NOMO-1 treated with dmso at 0.1 percent for 144 hours (cell line): ENCODE results near the gene SLC9A4.
A peak's percentile ranks its signal among the peaks of the same experiment; 100 is the strongest.

Experiments
- DNase-seq: peaks from one replicate; lab custom pipeline; 2025; ENCODE audit not compliant: unreplicated experiment; lab: John Stamatoyannopoulos, UW

The SLC9A4 gene

GRCh38 chr2:102473020-102473419 is at the start of gene SLC9A4:
SLC9A4 (plus strand) TSS chr2:102473226; CDS start chr2:102473760, 534 bp downstream.
- no peak for DNase-seq

- DNase-seq = no peak
These were observed 49.7 kb upstream of the SLC9A4 start for GRCh38 chr2:102423368-102423767.

- DNase-seq = peak; percentile 54
These were observed 48.3 kb upstream of the SLC9A4 start for GRCh38 chr2:102424754-102425153.

- DNase-seq = no peak
These were observed 47.4 kb upstream of the SLC9A4 start for GRCh38 chr2:102425441-102426132.

- no peak for DNase-seq
These were observed 45.8 kb upstream of the SLC9A4 start for GRCh38 chr2:102427249-102427648.

- DNase-seq = no peak
These were observed 44.5 kb upstream of the SLC9A4 start for GRCh38 chr2:102428573-102428972.

GRCh38 chr2:102432386-102432785 is 40.6 kb upstream of the SLC9A4 start:
- no peak for DNase-seq

- DNase-seq = no peak
These were observed 38.9 kb upstream of the SLC9A4 start for GRCh38 chr2:102433973-102434654.

- no peak for DNase-seq
These were observed 38.2 kb upstream of the SLC9A4 start for GRCh38 chr2:102434655-102435381.

- DNase-seq = no peak
These were observed 37.3 kb upstream of the SLC9A4 start for GRCh38 chr2:102435741-102436140.

GRCh38 chr2:102436323-102436722 is 36.7 kb upstream of the SLC9A4 start:
- no peak for DNase-seq

- DNase-seq = no peak
These were observed 35.9 kb upstream of the SLC9A4 start for GRCh38 chr2:102437122-102437521.

GRCh38 chr2:102438111-102438510 is 34.9 kb upstream of the SLC9A4 start:
- no peak for DNase-seq

GRCh38 chr2:102438578-102438977 is 34.4 kb upstream of the SLC9A4 start:
- no peak for DNase-seq

GRCh38 chr2:102439065-102439695 is 33.8 kb upstream of the SLC9A4 start:
- no peak for DNase-seq

- no peak for DNase-seq
These were observed 29.8 kb upstream of the SLC9A4 start for GRCh38 chr2:102442967-102443828.

- DNase-seq = no peak
These were observed 28.8 kb upstream of the SLC9A4 start for GRCh38 chr2:102444233-102444632.

- no peak for DNase-seq
These were observed 26.1 kb upstream of the SLC9A4 start for GRCh38 chr2:102446936-102447335.

GRCh38 chr2:102449370-102449974 is 23.6 kb upstream of the SLC9A4 start:
- peak; percentile 45 for DNase-seq

- DNase-seq = no peak
These were observed 21.1 kb upstream of the SLC9A4 start for GRCh38 chr2:102451968-102452367.
